ENCODE results near the gene MYRIP.
A peak's percentile ranks its signal among the peaks of the same experiment; 100 is the strongest.

GRCh38 chr3:40073310-40074007, 264.1 kb downstream of the MYRIP start:
- TF ChIP-seq, protein P1, sequence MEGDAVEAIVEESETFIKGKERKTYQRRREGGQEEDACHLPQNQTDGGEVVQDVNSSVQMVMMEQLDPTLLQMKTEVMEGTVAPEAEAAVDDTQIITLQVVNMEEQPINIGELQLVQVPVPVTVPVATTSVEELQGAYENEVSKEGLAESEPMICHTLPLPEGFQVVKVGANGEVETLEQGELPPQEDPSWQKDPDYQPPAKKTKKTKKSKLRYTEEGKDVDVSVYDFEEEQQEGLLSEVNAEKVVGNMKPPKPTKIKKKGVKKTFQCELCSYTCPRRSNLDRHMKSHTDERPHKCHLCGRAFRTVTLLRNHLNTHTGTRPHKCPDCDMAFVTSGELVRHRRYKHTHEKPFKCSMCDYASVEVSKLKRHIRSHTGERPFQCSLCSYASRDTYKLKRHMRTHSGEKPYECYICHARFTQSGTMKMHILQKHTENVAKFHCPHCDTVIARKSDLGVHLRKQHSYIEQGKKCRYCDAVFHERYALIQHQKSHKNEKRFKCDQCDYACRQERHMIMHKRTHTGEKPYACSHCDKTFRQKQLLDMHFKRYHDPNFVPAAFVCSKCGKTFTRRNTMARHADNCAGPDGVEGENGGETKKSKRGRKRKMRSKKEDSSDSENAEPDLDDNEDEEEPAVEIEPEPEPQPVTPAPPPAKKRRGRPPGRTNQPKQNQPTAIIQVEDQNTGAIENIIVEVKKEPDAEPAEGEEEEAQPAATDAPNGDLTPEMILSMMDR (IDR thresholded peaks at IDR 0.05; ENCODE audit: low read depth, low read length, missing input control) = no peak
- TF ChIP-seq RAD21 (IDR thresholded peaks at IDR 0.05) (peak in 1 of 2 donors; percentile 19), EGR1 (IDR thresholded peaks at IDR 0.05; ENCODE audit: low read depth in 2 of 2) (no peak), TAF1 (conservative IDR thresholded peaks at IDR 0.05) (no peak)

Data from liver (tissue), 3 donors.